Hepatocyte (in vitro differentiated cells): ENCODE measurements around the gene XYLT1. TPM values are rescaled to one million over a fixed set of nuclear protein-coding genes. Genes with fewer than 3 reads are reported as not detected.

Source experiments
- DNase-seq: peaks from one replicate; pipeline ENCODE4 v3.0.0-alpha.2; 2016; ENCODE audit warnings: low spot score
- H2AFZ ChIP-seq: fragments of 200-600 bp; sonication (generic); 2 replicates; pipeline ENCODE4 v1.6.0; 2016; ENCODE audit warnings: antibody characterized with exemption, mild to moderate bottlenecking
- H3K27ac ChIP-seq: fragments of 200-600 bp; sonication (generic); 2 replicates; pipeline ENCODE4 v1.5.1; 2016; ENCODE audit warnings: mild to moderate bottlenecking
- H3K27me3 ChIP-seq: fragments of 200-600 bp; sonication (generic); 2 replicates; pipeline ENCODE4 v1.6.1; 2016
- H3K36me3 ChIP-seq: fragments of 200-600 bp; sonication (generic); replicated peaks from 2 replicates; pipeline ENCODE4 v1.5.1; 2016; ENCODE audit warnings: low read depth; ENCODE audit not compliant: insufficient read depth
- H3K4me1 ChIP-seq: fragments of 200-600 bp; sonication (generic); 2 replicates; pipeline ENCODE4 v1.5.1; 2016; ENCODE audit warnings: mild to moderate bottlenecking, moderate library complexity; ENCODE audit not compliant: insufficient read depth
- H3K4me2 ChIP-seq: fragments of 200-600 bp; sonication (generic); 2 replicates; pipeline ENCODE4 v1.6.0; 2016
- H3K4me3 ChIP-seq: fragments of 200-600 bp; sonication (generic); 2 replicates; pipeline ENCODE4 v1.5.1; 2016; ENCODE audit warnings: mild to moderate bottlenecking
- H3K79me2 ChIP-seq: fragments of 200-600 bp; sonication (generic); 2 replicates; pipeline ENCODE4 v1.6.0; 2017; ENCODE audit warnings: mild to moderate bottlenecking
- H3K9me2 ChIP-seq: fragments of 200-600 bp; sonication (generic); replicated peaks from 2 replicates; pipeline ENCODE4 v1.6.0; 2017; ENCODE audit warnings: mild to moderate bottlenecking; ENCODE audit not compliant: insufficient read depth
- H3K9me3 ChIP-seq: fragments of 200-600 bp; sonication (generic); 2 replicates; pipeline ENCODE4 v1.5.1; 2016; ENCODE audit warnings: low read depth, mild to moderate bottlenecking
- H4K20me1 ChIP-seq: fragments of 200-600 bp; sonication (generic); 2 replicates; pipeline ENCODE4 v1.6.0; 2016; ENCODE audit warnings: mild to moderate bottlenecking; ENCODE audit not compliant: insufficient read depth, poor library complexity, severe bottlenecking
- EZH2 ChIP-seq: fragments of 200-600 bp; sonication (generic); IDR thresholded peaks from 2 replicates; pipeline ENCODE4 v1.6.1; 2016; ENCODE audit warnings: antibody characterized with exemption, mild to moderate bottlenecking, borderline replicate concordance
- EZH2phosphoT487 ChIP-seq: fragments of 200-600 bp; sonication (generic); IDR thresholded peaks from one replicate; pipeline ENCODE4 v1.6.1; 2018; ENCODE audit warnings: antibody characterized with exemption, mild to moderate bottlenecking, low read depth, moderate library complexity; ENCODE audit not compliant: unreplicated experiment, severe bottlenecking
- WGBS: methylation state at CpG from one replicate; pipeline ENCODE4 v1.1.6; 2016; ENCODE audit warnings: low lambda C conversion rate; ENCODE audit errors: missing lambda C conversion rate; 5-methylcytosine and 5-hydroxymethylcytosine counted together
- polyA plus RNA-seq: library from polyadenylated mRNA; unstranded; fragments of >200 nt; fragmentation: Nextera tagmentation; extraction: Ambion mirVana; gene quantifications from 2 replicates; pipeline ENCODE4 v1.2.1, GENCODE V29; 2016
- total RNA-seq: library from RNA; depleted of rRNA; stranded (reverse); fragments of >200 nt; gene quantifications from 2 replicates; pipeline ENCODE4 v1.2.3, GENCODE V29; 2014
- TF ChIP-seq, protein P1 (sequence below): fragments of 200-600 bp; sonication (generic); IDR thresholded peaks from 2 replicates; pipeline ENCODE4 v1.5.1; 2016; ENCODE audit warnings: antibody characterized with exemption, mild to moderate bottlenecking; ENCODE audit not compliant: poor library complexity

XYLT1 gene
- total and polyA plus RNA-seq, 2 experiments from 2014 or later = 6.9 to 13.7 TPM

DNA sequence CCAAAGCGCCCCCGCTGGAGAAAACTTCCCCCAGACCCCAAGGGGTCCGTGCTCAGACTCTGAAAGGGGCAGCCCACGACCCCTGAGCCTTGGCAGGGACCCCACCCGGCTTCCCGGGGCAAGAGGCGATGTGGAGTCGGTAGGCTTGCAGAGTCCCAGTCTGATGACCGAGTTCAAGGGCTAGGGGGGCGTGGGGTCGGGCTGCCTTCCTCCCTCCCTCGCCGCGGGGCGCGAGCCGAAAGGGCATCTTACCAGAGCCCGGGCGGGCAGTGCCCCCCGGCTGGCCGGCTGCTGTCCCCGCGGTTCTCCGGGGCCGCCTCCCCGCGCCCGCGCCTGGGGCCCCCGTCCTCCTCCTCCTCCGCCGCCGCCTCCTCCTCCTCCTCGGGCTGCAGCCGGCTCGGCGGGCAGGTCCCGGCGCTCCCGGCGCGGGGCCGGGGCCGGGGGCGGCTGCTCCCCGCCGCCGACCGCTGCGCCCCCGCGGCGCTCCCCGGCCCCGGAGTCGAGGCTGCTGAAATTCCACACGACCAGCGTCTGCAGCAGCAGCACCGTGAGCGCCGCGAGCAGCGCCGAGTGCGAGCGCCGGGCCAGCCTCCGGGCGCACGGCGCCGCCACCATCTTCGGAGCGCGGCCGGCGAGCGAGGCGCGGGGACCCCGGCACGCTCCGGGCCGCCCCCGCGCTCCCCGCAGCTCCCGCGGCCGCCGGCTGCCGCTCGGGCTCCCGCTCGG lies 415 bp downstream of the XYLT1 start:
- Histone ChIP-seq H3K4me3 (peak overlapping the region; percentile 83), H3K36me3 (no peaks in the 10 kb centered on the region), H3K4me2 (peak overlapping the region; percentile 94), H3K27ac (no peak overlapping the region), H3K4me1 (peaks cover 34% of the 10 kb centered on the region), H3K9me2 (no peaks in the 10 kb centered on the region), H2AFZ (no peak overlapping the region), H3K9me3 (no peaks in the 10 kb centered on the region), H3K27me3 (no peaks in the 10 kb centered on the region), H3K79me2 (peaks cover 28% of the 10 kb centered on the region), H4K20me1 (peaks cover 5% of the 10 kb centered on the region)
- peak; percentile 29 for DNase-seq
- 3% methylated on average over 7 of the region's 95 CpGs for WGBS
- TF ChIP-seq, protein P1, sequence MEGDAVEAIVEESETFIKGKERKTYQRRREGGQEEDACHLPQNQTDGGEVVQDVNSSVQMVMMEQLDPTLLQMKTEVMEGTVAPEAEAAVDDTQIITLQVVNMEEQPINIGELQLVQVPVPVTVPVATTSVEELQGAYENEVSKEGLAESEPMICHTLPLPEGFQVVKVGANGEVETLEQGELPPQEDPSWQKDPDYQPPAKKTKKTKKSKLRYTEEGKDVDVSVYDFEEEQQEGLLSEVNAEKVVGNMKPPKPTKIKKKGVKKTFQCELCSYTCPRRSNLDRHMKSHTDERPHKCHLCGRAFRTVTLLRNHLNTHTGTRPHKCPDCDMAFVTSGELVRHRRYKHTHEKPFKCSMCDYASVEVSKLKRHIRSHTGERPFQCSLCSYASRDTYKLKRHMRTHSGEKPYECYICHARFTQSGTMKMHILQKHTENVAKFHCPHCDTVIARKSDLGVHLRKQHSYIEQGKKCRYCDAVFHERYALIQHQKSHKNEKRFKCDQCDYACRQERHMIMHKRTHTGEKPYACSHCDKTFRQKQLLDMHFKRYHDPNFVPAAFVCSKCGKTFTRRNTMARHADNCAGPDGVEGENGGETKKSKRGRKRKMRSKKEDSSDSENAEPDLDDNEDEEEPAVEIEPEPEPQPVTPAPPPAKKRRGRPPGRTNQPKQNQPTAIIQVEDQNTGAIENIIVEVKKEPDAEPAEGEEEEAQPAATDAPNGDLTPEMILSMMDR = no peak

DNA sequence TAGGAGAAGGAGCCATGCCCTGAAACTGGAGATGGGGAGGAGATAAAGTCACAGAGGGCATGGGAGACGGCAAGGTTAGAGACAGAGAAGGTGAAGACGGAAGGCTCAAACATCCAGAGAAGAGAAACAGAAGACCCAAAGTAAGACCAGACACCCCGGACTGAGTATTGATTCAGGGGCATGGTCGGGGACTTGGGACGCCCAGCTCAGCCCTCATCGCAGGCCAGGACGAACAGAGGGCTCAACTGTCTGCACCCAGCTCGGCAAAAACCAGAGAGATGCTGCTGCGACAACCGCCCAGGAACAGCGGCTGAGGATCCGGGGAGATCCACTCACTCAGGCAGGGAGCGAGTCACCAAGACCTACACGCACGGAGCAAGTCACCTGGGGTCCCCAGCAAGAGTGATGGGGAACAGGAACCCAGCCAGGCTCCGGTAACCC lies 999 bp downstream of the XYLT1 start:
- DNase-seq = no peak
- no peak for TF ChIP-seq EZH2
- no peak for TF ChIP-seq EZH2phosphoT487
- TF ChIP-seq, protein P1 = no peak
- Histone ChIP-seq H3K27me3 (no peaks in the 10 kb centered on the region), H4K20me1 (peaks cover 5% of the 10 kb centered on the region), H3K79me2 (peaks cover 30% of the 10 kb centered on the region), H3K4me1 (peaks cover 34% of the 10 kb centered on the region), H3K36me3 (no peaks in the 10 kb centered on the region), H3K4me3 (peak overlapping the region; percentile 83), H3K27ac (peak overlapping the region; percentile 23), H3K9me3 (no peaks in the 10 kb centered on the region), H3K9me2 (no peaks in the 10 kb centered on the region), H2AFZ (no peak overlapping the region), H3K4me2 (peak overlapping the region; percentile 94)
- WGBS = 1% methylated on average over 15 of the region's 16 CpGs

DNA sequence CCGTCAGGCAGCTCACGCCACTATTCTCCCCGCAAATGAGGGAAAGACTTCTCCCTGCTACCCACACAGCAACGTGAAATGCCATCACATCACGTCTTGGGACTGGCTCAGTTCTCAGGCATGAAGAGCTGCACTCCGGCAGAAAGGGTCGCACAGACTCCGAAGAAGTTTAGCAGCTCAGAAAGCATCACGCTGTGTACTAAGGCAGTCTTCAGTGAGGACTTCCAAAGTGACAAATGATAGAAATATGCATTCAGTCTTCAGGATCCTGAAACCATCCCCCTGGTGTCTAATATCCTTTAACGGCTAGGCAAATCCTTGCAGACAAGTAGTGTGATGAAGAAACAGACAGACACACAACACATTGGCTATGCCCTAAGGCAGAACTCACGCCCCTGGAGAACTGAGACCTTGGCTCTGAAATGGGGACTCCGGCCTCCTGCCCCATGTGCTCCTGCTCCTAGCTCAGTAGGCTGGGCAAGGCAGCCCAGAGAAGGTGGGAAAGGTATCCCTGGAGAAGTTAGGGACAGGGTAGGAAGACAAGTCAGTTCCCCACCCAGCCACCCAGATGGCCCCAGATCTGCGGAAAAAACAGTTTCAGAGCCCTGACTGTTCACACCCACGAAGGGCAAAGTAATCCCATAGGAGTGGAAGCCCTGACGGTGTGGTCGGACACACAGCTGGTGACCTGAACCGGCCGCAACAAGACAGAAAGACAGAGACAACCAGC lies 1.6 kb downstream of the XYLT1 start:
- Histone ChIP-seq H4K20me1 (peaks cover 5% of the 10 kb centered on the region), H3K27me3 (no peaks in the 10 kb centered on the region), H3K27ac (peak overlapping the region; percentile 23)

More for the DNA sequence above, 1.6 kb downstream of the XYLT1 start:
- Histone ChIP-seq H3K79me2 (peaks cover 34% of the 10 kb centered on the region), H3K9me2 (no peaks in the 10 kb centered on the region), H3K4me1 (peaks cover 34% of the 10 kb centered on the region), H3K4me2 (peak overlapping the region; percentile 94), H2AFZ (no peak overlapping the region), H3K4me3 (peak overlapping the region; percentile 83), H3K36me3 (no peaks in the 10 kb centered on the region), H3K9me3 (no peaks in the 10 kb centered on the region)
- WGBS = 36% methylated on average over 18 of the region's 18 CpGs
- DNase-seq = no peak
- TF ChIP-seq EZH2 (no peak), EZH2phosphoT487 (no peak)
- TF ChIP-seq, protein P1 = no peak
